Measurements from ENCODE around the gene ADAP2. TPM values are rescaled to one million over a fixed set of nuclear protein-coding genes. Genes with fewer than 3 reads are reported as not detected.

The ADAP2 gene
- total and polyA plus RNA-seq, 12 donors: 1.2 to 17.9 (median 4.0) TPM

- H3K27ac ChIP-seq: no peak overlapping the region
- 89 to 97% methylated on average over 1 of the region's 1 CpG for WGBS, 2 donors
- no peaks in the 10 kb centered on the region for H3K27me3 ChIP-seq
- no peak for TF ChIP-seq CTCF (IDR thresholded peaks at IDR 0.05)
- H3K4me1 ChIP-seq: no peaks in the 10 kb centered on the region
- H3K36me3 ChIP-seq: peaks cover 0 to 36% (median 7%) of the 10 kb centered on the region in 9 donors
- H3K4me3 ChIP-seq: no peak overlapping the region
- ATAC-seq (no peak), DNase-seq (no peak)
- no peaks in the 10 kb centered on the region for H3K9me3 ChIP-seq
- intact Hi-C loops (cut with DNase I): no loop called here
Measured at GRCh38 chr17:30982855-30983254, 61.1 kb downstream of the ADAP2 start.

GRCh38 chr17:30990458-30990857 lies 68.7 kb downstream of the ADAP2 start:
- Histone ChIP-seq H3K27ac (no peak overlapping the region), H3K4me1 (no peaks in the 10 kb centered on the region), H3K36me3 (peaks cover 0 to 97% (median 7%) of the 10 kb centered on the region in 9 donors), H3K4me3 (no peak overlapping the region), H3K9me3 (no peaks in the 10 kb centered on the region), H3K27me3 (no peaks in the 10 kb centered on the region)
- 90 to 93% methylated on average over 3 of the region's 3 CpGs for WGBS, 2 donors
- no peak for ATAC-seq
- DNase-seq: no peak
- intact Hi-C loops (cut with DNase I): no loop called here
- no peak for TF ChIP-seq CTCF (IDR thresholded peaks at IDR 0.05)

- H3K4me1 ChIP-seq: no peaks in the 10 kb centered on the region
- no peak for ATAC-seq
- H3K36me3 ChIP-seq: peaks cover 0 to 98% (median 11%) of the 10 kb centered on the region in 9 donors
- H3K27ac ChIP-seq: no peak overlapping the region
- no peak overlapping the region for H3K4me3 ChIP-seq
- no peak for DNase-seq
- intact Hi-C loops (cut with DNase I): no loop called here
- H3K27me3 ChIP-seq: no peaks in the 10 kb centered on the region
- TF ChIP-seq CTCF (IDR thresholded peaks at IDR 0.05): no peak
- 100% methylated on average over 3 of the region's 3 CpGs for WGBS, 2 donors
- no peaks in the 10 kb centered on the region for H3K9me3 ChIP-seq
Measured at GRCh38 chr17:30992551-30992950, 70.8 kb downstream of the ADAP2 start.

GRCh38 chr17:30995347-30995746 lies 73.6 kb downstream of the ADAP2 start:
- H3K4me1 ChIP-seq: no peaks in the 10 kb centered on the region
- no peak for ATAC-seq
- H3K4me3 ChIP-seq: no peak overlapping the region
- WGBS, 2 donors: 91 to 98% methylated on average over 3 of the region's 3 CpGs
- intact Hi-C loops (cut with DNase I): no loop called here
- no peak for TF ChIP-seq CTCF (IDR thresholded peaks at IDR 0.05)
- H3K9me3 ChIP-seq: no peaks in the 10 kb centered on the region
- no peak overlapping the region for H3K27ac ChIP-seq
- DNase-seq: no peak
- peaks cover 0 to 98% (median 27%) of the 10 kb centered on the region in 9 donors for H3K36me3 ChIP-seq
- H3K27me3 ChIP-seq: no peaks in the 10 kb centered on the region
